Trophoblast cell (in vitro differentiated cells and primary cell): ENCODE results near the gene CCDC180.

Source experiments
- DNase-seq, 2 donors: peaks; one replicate each; pipeline ENCODE4 v3.0.0-alpha.2; 2016
- H2AFZ ChIP-seq: 2 replicates; pipeline ENCODE4 v1.6.1; 2013; ENCODE audit warnings: low read length, moderate library complexity, mild to moderate bottlenecking; ENCODE audit not compliant: insufficient read depth, poor library complexity
- H2AK5ac ChIP-seq: 2 replicates; pipeline ENCODE4 v1.6.1; 2013; ENCODE audit warnings: mild to moderate bottlenecking, low read length
- H2BK120ac ChIP-seq: 2 replicates; pipeline ENCODE4 v1.6.1; 2013; ENCODE audit warnings: low read length, mild to moderate bottlenecking, moderate library complexity; ENCODE audit not compliant: insufficient read depth, poor library complexity
- H2BK12ac ChIP-seq: 2 replicates; pipeline ENCODE4 v1.6.1; 2013; ENCODE audit warnings: mild to moderate bottlenecking, low read length, moderate library complexity
- H2BK5ac ChIP-seq: 2 replicates; pipeline ENCODE4 v1.6.1; 2013; ENCODE audit warnings: low read length, low read depth, moderate library complexity, mild to moderate bottlenecking; ENCODE audit not compliant: poor library complexity
- H3K14ac ChIP-seq: 2 replicates; pipeline ENCODE4 v1.6.1; 2013; ENCODE audit warnings: mild to moderate bottlenecking, low read length
- H3K18ac ChIP-seq: 2 replicates; pipeline ENCODE4 v1.6.1; 2013; ENCODE audit warnings: mild to moderate bottlenecking, low read length
- H3K23ac ChIP-seq: 2 replicates; pipeline ENCODE4 v1.6.1; 2013; ENCODE audit warnings: low read length
- H3K27ac ChIP-seq: 2 replicates; pipeline ENCODE4 v1.5.1; 2013; ENCODE audit warnings: low read depth, mild to moderate bottlenecking, inconsistent platforms, low read length, moderate library complexity
- H3K27me3 ChIP-seq: 2 replicates; pipeline ENCODE4 v1.6.1; 2013; ENCODE audit warnings: inconsistent platforms, mild to moderate bottlenecking, low read length, moderate library complexity; ENCODE audit not compliant: insufficient read depth
- H3K36me3 ChIP-seq, 2 experiments: 1 replicate in 1 of 2; 2 replicates in 1 of 2; pipeline ENCODE4 v1.6.1; 2013; ENCODE audit warnings: low read length in 2 of 2, mild to moderate bottlenecking in 2 of 2, moderate library complexity in 1 of 2; ENCODE audit not compliant: insufficient read depth in 2 of 2, control insufficient read depth in 1 of 2
- H3K4ac ChIP-seq: 2 replicates; pipeline ENCODE4 v1.6.1; 2013; ENCODE audit warnings: low read depth, mild to moderate bottlenecking, low read length, moderate library complexity
- H3K4me1 ChIP-seq, 2 experiments: 1 replicate in 1 of 2; 2 replicates in 1 of 2; pipeline ENCODE4 v1.6.1; 2013; ENCODE audit warnings: low read length in 2 of 2, mild to moderate bottlenecking in 2 of 2, moderate library complexity in 1 of 2; ENCODE audit not compliant: insufficient read depth in 2 of 2, control insufficient read depth in 1 of 2
- H3K4me2 ChIP-seq: 2 replicates; pipeline ENCODE4 v1.6.1; 2013; ENCODE audit warnings: inconsistent platforms, mild to moderate bottlenecking, low read length, moderate library complexity
- H3K4me3 ChIP-seq: 2 replicates; pipeline ENCODE4 v1.5.1; 2013; ENCODE audit warnings: mild to moderate bottlenecking, low read depth, low read length, inconsistent platforms
- H3K79me1 ChIP-seq: one replicate; pipeline ENCODE4 v1.6.1; 2013; ENCODE audit warnings: low read length
- H3K79me2 ChIP-seq: 2 replicates; pipeline ENCODE4 v1.6.1; 2013; ENCODE audit warnings: low read length, mild to moderate bottlenecking; ENCODE audit not compliant: control insufficient read depth, insufficient read depth, poor library complexity
- H3K9ac ChIP-seq: 2 replicates; pipeline ENCODE4 v1.6.1; 2013; ENCODE audit warnings: mild to moderate bottlenecking, low read length
- H3K9me3 ChIP-seq: 2 replicates; pipeline ENCODE4 v1.6.1; 2013; ENCODE audit warnings: low read depth, mild to moderate bottlenecking, control low read depth, inconsistent platforms, low read length; ENCODE audit not compliant: insufficient read depth
- H4K12ac ChIP-seq: 2 replicates; pipeline ENCODE4 v1.6.1; 2013; ENCODE audit warnings: low read depth, mild to moderate bottlenecking, low read length, moderate library complexity
- H4K8ac ChIP-seq: 2 replicates; pipeline ENCODE4 v1.6.1; 2013; ENCODE audit warnings: low read depth, mild to moderate bottlenecking, low read length, moderate library complexity
- H4K91ac ChIP-seq: one replicate; pipeline ENCODE4 v1.6.1; 2013; ENCODE audit warnings: low read depth, mild to moderate bottlenecking, low read length, moderate library complexity
- WGBS: extraction: QIAGEN DNeasy Blood & Tissue Kit; methylation state at CpG from one replicate; pipeline ENCODE4 v1.1.7; 2013; ENCODE audit warnings: missing lambda C conversion rate; ENCODE audit not compliant: insufficient read length, insufficient coverage; ENCODE audit errors: extremely low coverage; 5-methylcytosine and 5-hydroxymethylcytosine counted together

Gene CCDC180

GRCh38 chr9:97304586-97304985, 2.9 kb upstream of the CCDC180 start:
- H4K8ac ChIP-seq = no peak overlapping the region
- H2BK5ac ChIP-seq = no peak overlapping the region
- DNase-seq = no peak
- no peak overlapping the region for H3K18ac ChIP-seq
- WGBS = no CpG with 5 or more reads among the region's 2 CpGs
- no peaks in the 10 kb centered on the region for H3K36me3 ChIP-seq
- no peak overlapping the region for H2AFZ ChIP-seq
- H3K4me3 ChIP-seq = no peak overlapping the region
- no peak overlapping the region for H3K4ac ChIP-seq
- no peak overlapping the region for H4K91ac ChIP-seq
- peaks cover 0 to 5% of the 10 kb centered on the region in 2 experiments for H3K4me1 ChIP-seq
- H3K27me3 ChIP-seq = no peaks in the 10 kb centered on the region
- H3K9ac ChIP-seq = no peak overlapping the region
- no peak overlapping the region for H3K14ac ChIP-seq
- H4K12ac ChIP-seq = no peak overlapping the region
- H3K9me3 ChIP-seq = no peaks in the 10 kb centered on the region
- H3K79me1 ChIP-seq = no peaks in the 10 kb centered on the region
- no peak overlapping the region for H2BK120ac ChIP-seq
- no peak overlapping the region for H3K27ac ChIP-seq
- H2BK12ac ChIP-seq = no peak overlapping the region
- H2AK5ac ChIP-seq = no peak overlapping the region
- H3K79me2 ChIP-seq = no peaks in the 10 kb centered on the region
- H3K23ac ChIP-seq = no peak overlapping the region
- no peak overlapping the region for H3K4me2 ChIP-seq

DNA sequence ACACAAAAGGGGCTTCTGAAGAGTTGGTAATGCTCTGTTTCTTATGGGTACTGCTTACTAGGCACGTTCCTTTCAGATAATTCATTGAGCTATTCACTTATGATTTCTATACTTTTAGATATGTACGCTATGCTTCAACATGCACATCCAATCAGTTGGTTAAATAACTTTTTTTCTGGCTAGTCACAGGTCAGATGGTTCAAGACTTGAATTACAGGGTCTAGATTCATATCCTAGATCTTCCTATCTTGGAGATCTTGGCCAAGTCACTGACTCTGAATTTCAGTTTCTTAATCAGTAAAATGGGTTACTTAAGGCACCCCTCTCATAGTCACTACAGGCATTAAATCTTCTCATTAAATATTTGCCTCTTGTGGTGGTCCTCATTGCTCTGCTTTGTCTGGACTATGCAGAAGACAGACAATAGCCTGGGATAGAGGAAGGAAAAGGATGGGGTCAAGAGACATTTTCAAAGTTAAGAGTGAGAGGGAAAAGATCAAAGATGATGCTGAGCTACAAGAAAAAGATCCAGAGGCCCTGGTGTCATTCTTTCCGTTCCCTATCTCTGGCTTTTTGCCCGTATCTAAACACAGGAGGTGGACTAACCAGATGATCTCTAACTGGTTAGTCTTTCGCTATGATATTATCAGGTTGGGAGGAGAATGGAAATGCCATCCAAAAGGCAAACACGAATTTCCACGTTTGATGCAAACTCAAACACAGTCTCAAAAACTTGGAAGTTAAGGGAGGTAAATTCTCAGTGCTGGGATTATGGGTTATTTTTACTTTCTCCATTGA, 1.8 kb upstream of the CCDC180 start:
- no peak overlapping the region for H2AFZ ChIP-seq
- H2BK5ac ChIP-seq = no peak overlapping the region
- no peaks in the 10 kb centered on the region for H3K79me2 ChIP-seq
- H3K79me1 ChIP-seq = peaks cover 3% of the 10 kb centered on the region
- no CpG with 5 or more reads among the region's 7 CpGs for WGBS
- peak; percentile 53 to 93 for DNase-seq
- H3K4ac ChIP-seq = no peak overlapping the region
- no peak overlapping the region for H3K9ac ChIP-seq
- no peak overlapping the region for H3K27ac ChIP-seq
- peaks cover 3 to 9% of the 10 kb centered on the region in 2 experiments for H3K4me1 ChIP-seq
- no peak overlapping the region for H4K8ac ChIP-seq
- no peaks in the 10 kb centered on the region for H3K36me3 ChIP-seq
- H3K27me3 ChIP-seq = no peaks in the 10 kb centered on the region
- H3K14ac ChIP-seq = no peak overlapping the region
- H2AK5ac ChIP-seq = no peak overlapping the region
- H3K23ac ChIP-seq = no peak overlapping the region
- no peak overlapping the region for H2BK120ac ChIP-seq
- H2BK12ac ChIP-seq = no peak overlapping the region
- no peak overlapping the region for H4K12ac ChIP-seq
- H3K4me2 ChIP-seq = no peak overlapping the region
- H3K4me3 ChIP-seq = no peak overlapping the region
- no peak overlapping the region for H3K18ac ChIP-seq
- no peaks in the 10 kb centered on the region for H3K9me3 ChIP-seq
- no peak overlapping the region for H4K91ac ChIP-seq

GRCh38 chr9:97307091-97307490, 368 bp upstream of the CCDC180 start:
- H3K9me3 ChIP-seq = no peaks in the 10 kb centered on the region
- no peaks in the 10 kb centered on the region for H3K27me3 ChIP-seq
- no peak overlapping the region for H2BK12ac ChIP-seq
- no peak overlapping the region for H3K9ac ChIP-seq
- no peaks in the 10 kb centered on the region for H3K36me3 ChIP-seq
- DNase-seq = peak; percentile 95 to 97
- H3K14ac ChIP-seq = no peak overlapping the region
- no peaks in the 10 kb centered on the region for H3K79me2 ChIP-seq
- no peak overlapping the region for H2BK5ac ChIP-seq
- no peak overlapping the region for H3K4me3 ChIP-seq
- H3K4me1 ChIP-seq = peaks cover 3 to 9% of the 10 kb centered on the region in 2 experiments
- no CpG with 5 or more reads among the region's 19 CpGs for WGBS
- no peak overlapping the region for H2BK120ac ChIP-seq
- no peak overlapping the region for H3K18ac ChIP-seq
- H2AK5ac ChIP-seq = no peak overlapping the region
- no peak overlapping the region for H3K4ac ChIP-seq
- H4K91ac ChIP-seq = no peak overlapping the region
- no peak overlapping the region for H4K8ac ChIP-seq
- no peak overlapping the region for H4K12ac ChIP-seq
- H3K4me2 ChIP-seq = peak overlapping the region; percentile 43
- no peak overlapping the region for H3K23ac ChIP-seq
- no peak overlapping the region for H3K27ac ChIP-seq
- no peak overlapping the region for H2AFZ ChIP-seq
- peaks cover 3% of the 10 kb centered on the region for H3K79me1 ChIP-seq

GRCh38 chr9:97309260-97309659, 1.8 kb downstream of the CCDC180 start:
- H3K9ac ChIP-seq = no peak overlapping the region
- peaks cover 0 to 4% of the 10 kb centered on the region in 2 experiments for H3K36me3 ChIP-seq
- no peak overlapping the region for H2BK120ac ChIP-seq
- DNase-seq = peak in 1 of 2 donors; percentile 16
- H3K4ac ChIP-seq = no peak overlapping the region
- H4K8ac ChIP-seq = no peak overlapping the region
- H3K9me3 ChIP-seq = no peaks in the 10 kb centered on the region
- no peak overlapping the region for H3K4me2 ChIP-seq
- H2BK5ac ChIP-seq = no peak overlapping the region
- H2AK5ac ChIP-seq = no peak overlapping the region
- no peak overlapping the region for H3K23ac ChIP-seq
- H3K79me2 ChIP-seq = no peaks in the 10 kb centered on the region
- H3K14ac ChIP-seq = no peak overlapping the region
- peaks cover 3 to 9% of the 10 kb centered on the region in 2 experiments for H3K4me1 ChIP-seq
- H3K27ac ChIP-seq = no peak overlapping the region
- no CpG with 5 or more reads among the region's 5 CpGs for WGBS
- H3K27me3 ChIP-seq = no peaks in the 10 kb centered on the region
- no peak overlapping the region for H3K18ac ChIP-seq
- no peak overlapping the region for H3K4me3 ChIP-seq
- H2AFZ ChIP-seq = no peak overlapping the region
- no peak overlapping the region for H2BK12ac ChIP-seq
- no peak overlapping the region for H4K12ac ChIP-seq
- peaks cover 3% of the 10 kb centered on the region for H3K79me1 ChIP-seq
- H4K91ac ChIP-seq = no peak overlapping the region
